ENCODE measurements around the gene GALM.

GRCh38 chr2:38719706-38720105 lies 53.8 kb downstream of the GALM start:
- TF ChIP-seq, protein P1, sequence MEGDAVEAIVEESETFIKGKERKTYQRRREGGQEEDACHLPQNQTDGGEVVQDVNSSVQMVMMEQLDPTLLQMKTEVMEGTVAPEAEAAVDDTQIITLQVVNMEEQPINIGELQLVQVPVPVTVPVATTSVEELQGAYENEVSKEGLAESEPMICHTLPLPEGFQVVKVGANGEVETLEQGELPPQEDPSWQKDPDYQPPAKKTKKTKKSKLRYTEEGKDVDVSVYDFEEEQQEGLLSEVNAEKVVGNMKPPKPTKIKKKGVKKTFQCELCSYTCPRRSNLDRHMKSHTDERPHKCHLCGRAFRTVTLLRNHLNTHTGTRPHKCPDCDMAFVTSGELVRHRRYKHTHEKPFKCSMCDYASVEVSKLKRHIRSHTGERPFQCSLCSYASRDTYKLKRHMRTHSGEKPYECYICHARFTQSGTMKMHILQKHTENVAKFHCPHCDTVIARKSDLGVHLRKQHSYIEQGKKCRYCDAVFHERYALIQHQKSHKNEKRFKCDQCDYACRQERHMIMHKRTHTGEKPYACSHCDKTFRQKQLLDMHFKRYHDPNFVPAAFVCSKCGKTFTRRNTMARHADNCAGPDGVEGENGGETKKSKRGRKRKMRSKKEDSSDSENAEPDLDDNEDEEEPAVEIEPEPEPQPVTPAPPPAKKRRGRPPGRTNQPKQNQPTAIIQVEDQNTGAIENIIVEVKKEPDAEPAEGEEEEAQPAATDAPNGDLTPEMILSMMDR (IDR thresholded peaks at IDR 0.05; ENCODE audit: poor library complexity) = no peak
- TF ChIP-seq EZH2 (IDR thresholded peaks at IDR 0.05; ENCODE audit: borderline replicate concordance) = no peak

All from hepatocyte (in vitro differentiated cells).